Measurements from ENCODE around the gene RIN2. TPM values are rescaled to one million over a fixed set of nuclear protein-coding genes. Genes with fewer than 3 reads are reported as not detected.

The RIN2 gene
- total RNA-seq, 1 donor: 55.7 TPM

- Histone ChIP-seq H3K9me3 (ENCODE audit: low read depth, low read length) (peaks cover 2% of the 10 kb centered on the region), H3K27ac (ENCODE audit: low read depth, low read length) (no peak overlapping the region), H3K4me2 (ENCODE audit: insufficient read depth, low read length) (no peak overlapping the region), H3K4me1 (ENCODE audit: insufficient read depth, low read length) (no peaks in the 10 kb centered on the region), H3K36me3 (ENCODE audit: insufficient read depth, low read length) (no peaks in the 10 kb centered on the region), H3K79me2 (ENCODE audit: insufficient read depth, low read length) (no peaks in the 10 kb centered on the region), H4K20me1 (ENCODE audit: insufficient read depth, low read length) (no peaks in the 10 kb centered on the region), H3K4me3 (ENCODE audit: insufficient read depth, low read length) (no peak overlapping the region), H3K27me3 (ENCODE audit: insufficient read depth, low read length) (peaks cover 10% of the 10 kb centered on the region), H2AFZ (ENCODE audit: low read length) (no peak overlapping the region)
- TF ChIP-seq CTCF (IDR thresholded peaks at IDR 0.05; ENCODE audit: extremely low read depth, low read depth, low read length): no peak
- DNase-seq (ENCODE audit: insufficient read length, low spot score, missing footprints): no peak
These were observed 12.5 kb upstream of the RIN2 start for GRCh38 chr20:19745584-19745983.

- Histone ChIP-seq H2AFZ (ENCODE audit: low read length) (no peak overlapping the region), H4K20me1 (ENCODE audit: insufficient read depth, low read length) (no peaks in the 10 kb centered on the region), H3K4me3 (ENCODE audit: insufficient read depth, low read length) (no peak overlapping the region), H3K4me2 (ENCODE audit: insufficient read depth, low read length) (no peak overlapping the region), H3K27me3 (ENCODE audit: insufficient read depth, low read length) (peaks cover 10% of the 10 kb centered on the region), H3K9me3 (ENCODE audit: low read depth, low read length) (peaks cover 2% of the 10 kb centered on the region), H3K36me3 (ENCODE audit: insufficient read depth, low read length) (no peaks in the 10 kb centered on the region), H3K27ac (ENCODE audit: low read depth, low read length) (no peak overlapping the region), H3K4me1 (ENCODE audit: insufficient read depth, low read length) (no peaks in the 10 kb centered on the region), H3K79me2 (ENCODE audit: insufficient read depth, low read length) (no peaks in the 10 kb centered on the region)
- no peak for DNase-seq (ENCODE audit: insufficient read length, low spot score, missing footprints)
- no peak for TF ChIP-seq CTCF (IDR thresholded peaks at IDR 0.05; ENCODE audit: extremely low read depth, low read depth, low read length)
These were observed 11.7 kb upstream of the RIN2 start for GRCh38 chr20:19746396-19746795.

- no peak for DNase-seq (ENCODE audit: insufficient read length, low spot score, missing footprints)
- Histone ChIP-seq H3K4me3 (ENCODE audit: insufficient read depth, low read length) (no peak overlapping the region), H3K36me3 (ENCODE audit: insufficient read depth, low read length) (no peaks in the 10 kb centered on the region), H3K9me3 (ENCODE audit: low read depth, low read length) (peaks cover 2% of the 10 kb centered on the region), H2AFZ (ENCODE audit: low read length) (no peak overlapping the region), H4K20me1 (ENCODE audit: insufficient read depth, low read length) (no peaks in the 10 kb centered on the region), H3K27ac (ENCODE audit: low read depth, low read length) (no peak overlapping the region), H3K79me2 (ENCODE audit: insufficient read depth, low read length) (no peaks in the 10 kb centered on the region), H3K4me2 (ENCODE audit: insufficient read depth, low read length) (no peak overlapping the region), H3K4me1 (ENCODE audit: insufficient read depth, low read length) (no peaks in the 10 kb centered on the region), H3K27me3 (ENCODE audit: insufficient read depth, low read length) (peaks cover 9% of the 10 kb centered on the region)
- no peak for TF ChIP-seq CTCF (IDR thresholded peaks at IDR 0.05; ENCODE audit: extremely low read depth, low read depth, low read length)
These were observed 10.2 kb upstream of the RIN2 start for GRCh38 chr20:19747903-19748302.

GRCh38 chr20:19748681-19749080 lies 9.4 kb upstream of the RIN2 start:
- Histone ChIP-seq H2AFZ (ENCODE audit: low read length) (no peak overlapping the region), H3K27me3 (ENCODE audit: insufficient read depth, low read length) (peaks cover 4% of the 10 kb centered on the region), H3K79me2 (ENCODE audit: insufficient read depth, low read length) (no peaks in the 10 kb centered on the region), H3K4me3 (ENCODE audit: insufficient read depth, low read length) (no peak overlapping the region), H3K36me3 (ENCODE audit: insufficient read depth, low read length) (no peaks in the 10 kb centered on the region), H4K20me1 (ENCODE audit: insufficient read depth, low read length) (no peaks in the 10 kb centered on the region), H3K4me1 (ENCODE audit: insufficient read depth, low read length) (no peaks in the 10 kb centered on the region), H3K4me2 (ENCODE audit: insufficient read depth, low read length) (no peak overlapping the region), H3K9me3 (ENCODE audit: low read depth, low read length) (peaks cover 2% of the 10 kb centered on the region), H3K27ac (ENCODE audit: low read depth, low read length) (no peak overlapping the region)
- no peak for TF ChIP-seq CTCF (IDR thresholded peaks at IDR 0.05; ENCODE audit: extremely low read depth, low read depth, low read length)
- no peak for DNase-seq (ENCODE audit: insufficient read length, low spot score, missing footprints)
